ENCODE results near the gene PPIL4.
"Not testable (repeated sequence)": the region's sequence is repeated elsewhere in the genome, so short reads cannot be mapped to it uniquely, and the experiment has no call there.

Gene PPIL4

DNA sequence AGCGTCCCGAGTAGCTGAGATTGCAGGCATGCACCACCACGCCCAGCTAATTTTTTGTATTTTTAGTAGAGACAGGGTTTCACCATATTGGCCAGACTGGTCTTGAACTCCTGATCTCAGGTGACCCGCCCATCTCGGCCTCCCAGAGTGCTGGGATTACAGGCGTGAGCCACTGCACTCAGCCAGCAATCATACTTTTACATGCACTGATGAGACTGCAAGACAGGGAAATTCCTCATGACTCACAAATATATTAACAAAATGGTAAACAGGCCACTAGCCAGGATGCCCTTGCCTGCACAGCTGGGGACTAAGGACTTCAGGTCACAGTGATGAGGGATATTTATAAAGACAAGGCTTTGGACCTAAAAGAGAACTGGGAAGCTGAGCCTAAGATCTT is 49.2 kb downstream of the PPIL4 start:
- no CpG with 5 or more reads among the region's 6 CpGs for WGBS (ENCODE audit: extremely low coverage, insufficient coverage, insufficient read length)
- not testable (repeated sequence) for H2BK5ac ChIP-seq (ENCODE audit: low read depth, low read length, poor library complexity); H3K4me1 ChIP-seq (ENCODE audit: control insufficient read depth in 1 of 2, insufficient read depth in 2 of 2, low read length in 2 of 2); H3K9me3 ChIP-seq (ENCODE audit: insufficient read depth, low read depth, low read length); H2BK12ac ChIP-seq (ENCODE audit: low read length); H3K14ac ChIP-seq (ENCODE audit: low read length); H3K27ac ChIP-seq (ENCODE audit: low read depth, low read length); H2AFZ ChIP-seq (ENCODE audit: insufficient read depth, low read length, poor library complexity); H4K91ac ChIP-seq (ENCODE audit: low read depth, low read length); H3K27me3 ChIP-seq (ENCODE audit: insufficient read depth, low read length); H3K36me3 ChIP-seq (ENCODE audit: control insufficient read depth in 1 of 2, insufficient read depth in 2 of 2, low read length in 2 of 2); H3K4me2 ChIP-seq (ENCODE audit: low read length); H3K23ac ChIP-seq (ENCODE audit: low read length); H2AK5ac ChIP-seq (ENCODE audit: low read length); H3K9ac ChIP-seq (ENCODE audit: low read length); H3K4ac ChIP-seq (ENCODE audit: low read depth, low read length); H3K18ac ChIP-seq (ENCODE audit: low read length); H2BK120ac ChIP-seq (ENCODE audit: insufficient read depth, low read length, poor library complexity); H4K12ac ChIP-seq (ENCODE audit: low read depth, low read length); H3K79me1 ChIP-seq (ENCODE audit: low read length); H3K79me2 ChIP-seq (ENCODE audit: control insufficient read depth, insufficient read depth, low read length, poor library complexity); H3K4me3 ChIP-seq (ENCODE audit: low read depth, low read length); H4K8ac ChIP-seq (ENCODE audit: low read depth, low read length)
- DNase-seq: peak; percentile 79 to 86

DNA sequence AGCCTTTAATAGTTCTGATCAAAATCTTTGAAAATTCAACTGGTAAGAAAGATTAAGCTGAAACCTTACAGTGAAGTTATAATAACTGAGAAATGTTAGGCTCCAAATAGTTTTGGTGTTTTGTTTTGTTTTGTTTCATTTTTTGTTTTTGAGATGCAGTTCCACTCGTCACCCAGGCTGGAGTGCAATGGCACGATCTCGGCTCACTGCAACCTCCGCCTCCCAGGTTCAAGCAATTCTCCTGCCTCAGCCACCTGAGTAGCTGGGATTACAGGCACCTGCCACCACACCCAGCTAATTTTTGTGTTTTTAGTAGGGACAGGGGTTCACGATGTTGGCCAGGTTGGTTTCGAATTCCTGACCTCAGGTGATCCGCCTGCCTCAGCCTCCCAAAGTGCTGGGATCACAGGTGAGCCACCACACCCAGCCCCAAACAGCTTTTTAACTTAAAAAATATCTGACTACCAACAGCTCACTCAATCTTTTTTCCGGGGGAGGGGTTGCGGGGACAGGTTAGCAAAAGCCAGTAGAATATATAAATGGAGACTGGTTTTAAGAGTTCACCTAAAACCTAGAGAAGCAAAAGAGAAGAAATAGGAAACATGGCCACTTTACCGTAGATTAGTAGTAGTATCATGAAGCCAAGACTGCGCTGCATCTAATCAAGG is 50.4 kb downstream of the PPIL4 start:
- H3K18ac ChIP-seq (ENCODE audit: low read length); H3K4me1 ChIP-seq (ENCODE audit: control insufficient read depth in 1 of 2, insufficient read depth in 2 of 2, low read length in 2 of 2); H3K23ac ChIP-seq (ENCODE audit: low read length); H3K9ac ChIP-seq (ENCODE audit: low read length); H4K91ac ChIP-seq (ENCODE audit: low read depth, low read length); H3K36me3 ChIP-seq (ENCODE audit: control insufficient read depth in 1 of 2, insufficient read depth in 2 of 2, low read length in 2 of 2); DNase-seq; H3K4me3 ChIP-seq (ENCODE audit: low read depth, low read length); H3K79me1 ChIP-seq (ENCODE audit: low read length); H3K4me2 ChIP-seq (ENCODE audit: low read length); H3K9me3 ChIP-seq (ENCODE audit: insufficient read depth, low read depth, low read length); H4K8ac ChIP-seq (ENCODE audit: low read depth, low read length); H2BK120ac ChIP-seq (ENCODE audit: insufficient read depth, low read length, poor library complexity); H4K12ac ChIP-seq (ENCODE audit: low read depth, low read length); H2AFZ ChIP-seq (ENCODE audit: insufficient read depth, low read length, poor library complexity); H3K4ac ChIP-seq (ENCODE audit: low read depth, low read length); H2BK5ac ChIP-seq (ENCODE audit: low read depth, low read length, poor library complexity); H2BK12ac ChIP-seq (ENCODE audit: low read length); H3K79me2 ChIP-seq (ENCODE audit: control insufficient read depth, insufficient read depth, low read length, poor library complexity); H3K27ac ChIP-seq (ENCODE audit: low read depth, low read length); H3K14ac ChIP-seq (ENCODE audit: low read length); H3K27me3 ChIP-seq (ENCODE audit: insufficient read depth, low read length); H2AK5ac ChIP-seq (ENCODE audit: low read length): not testable (repeated sequence)
- WGBS (ENCODE audit: extremely low coverage, insufficient coverage, insufficient read length): no CpG with 5 or more reads among the region's 11 CpGs

DNA sequence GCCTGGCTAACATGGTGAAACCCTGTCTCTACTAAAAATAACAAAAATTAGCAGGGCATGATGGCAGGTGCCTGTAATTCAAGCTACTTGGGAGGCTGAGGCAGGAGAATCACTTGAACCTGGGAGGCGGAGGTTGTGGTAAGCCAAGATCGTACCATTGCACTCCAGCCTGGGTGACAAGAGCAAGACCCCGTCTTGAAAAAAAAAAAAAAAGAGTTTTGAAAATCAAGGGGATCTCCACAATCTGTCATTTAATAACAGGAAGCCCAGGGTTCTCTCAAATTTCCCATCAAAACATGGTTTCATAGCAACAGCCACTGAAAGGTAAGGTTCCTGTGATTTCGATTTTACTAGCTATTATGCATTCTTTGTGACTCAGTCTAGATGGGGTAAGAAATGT is 51.0 kb downstream of the PPIL4 start:
- not testable (repeated sequence) for H2BK5ac ChIP-seq (ENCODE audit: low read depth, low read length, poor library complexity); H3K4me2 ChIP-seq (ENCODE audit: low read length); H3K9me3 ChIP-seq (ENCODE audit: insufficient read depth, low read depth, low read length); H2AK5ac ChIP-seq (ENCODE audit: low read length); H3K79me2 ChIP-seq (ENCODE audit: control insufficient read depth, insufficient read depth, low read length, poor library complexity); H3K9ac ChIP-seq (ENCODE audit: low read length); H3K23ac ChIP-seq (ENCODE audit: low read length); H2BK120ac ChIP-seq (ENCODE audit: insufficient read depth, low read length, poor library complexity); H3K27me3 ChIP-seq (ENCODE audit: insufficient read depth, low read length); H3K18ac ChIP-seq (ENCODE audit: low read length); H4K8ac ChIP-seq (ENCODE audit: low read depth, low read length); H3K4me1 ChIP-seq (ENCODE audit: control insufficient read depth in 1 of 2, insufficient read depth in 2 of 2, low read length in 2 of 2); H2AFZ ChIP-seq (ENCODE audit: insufficient read depth, low read length, poor library complexity); H3K27ac ChIP-seq (ENCODE audit: low read depth, low read length); H3K36me3 ChIP-seq (ENCODE audit: control insufficient read depth in 1 of 2, insufficient read depth in 2 of 2, low read length in 2 of 2); H2BK12ac ChIP-seq (ENCODE audit: low read length); H3K14ac ChIP-seq (ENCODE audit: low read length); H4K91ac ChIP-seq (ENCODE audit: low read depth, low read length); H3K4ac ChIP-seq (ENCODE audit: low read depth, low read length); H3K79me1 ChIP-seq (ENCODE audit: low read length); H3K4me3 ChIP-seq (ENCODE audit: low read depth, low read length); H4K12ac ChIP-seq (ENCODE audit: low read depth, low read length)
- WGBS (ENCODE audit: extremely low coverage, insufficient coverage, insufficient read length): no CpG with 5 or more reads among the region's 4 CpGs
- peak; percentile 54 to 79 for DNase-seq

DNA sequence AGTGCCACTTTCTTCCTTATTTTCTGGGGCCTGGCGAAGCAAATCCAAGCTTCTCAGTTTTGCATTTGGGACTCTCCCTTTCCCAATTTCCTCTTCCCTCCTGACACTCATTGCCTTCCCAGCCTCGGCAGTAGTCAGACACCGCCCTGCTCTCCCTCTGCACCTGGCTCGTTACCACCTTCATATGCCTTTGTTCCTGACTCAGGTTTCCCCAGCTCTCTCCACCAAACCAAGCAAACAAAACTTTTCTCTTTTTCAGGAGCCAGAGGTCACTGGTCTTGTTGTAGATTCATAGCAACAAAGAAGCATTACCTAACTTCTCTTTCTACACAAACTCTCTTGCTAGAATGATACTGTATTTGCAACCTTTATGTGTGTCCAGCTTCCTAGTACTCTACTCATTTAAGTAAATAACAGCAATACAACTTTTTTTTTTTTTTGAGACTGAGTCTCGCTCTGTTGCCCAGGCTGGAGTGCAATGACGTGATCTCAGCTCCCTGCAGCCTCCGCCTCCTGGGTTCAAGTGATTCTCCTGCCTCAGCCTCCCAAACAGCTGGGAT is 52.0 kb downstream of the PPIL4 start:
- no peak overlapping the region for H4K91ac ChIP-seq (ENCODE audit: low read depth, low read length)
- no peak overlapping the region for H2AFZ ChIP-seq (ENCODE audit: insufficient read depth, low read length, poor library complexity)
- no peak overlapping the region for H3K4me3 ChIP-seq (ENCODE audit: low read depth, low read length)
- no peak overlapping the region for H4K8ac ChIP-seq (ENCODE audit: low read depth, low read length)
- H2AK5ac ChIP-seq (ENCODE audit: low read length): no peak overlapping the region
- H3K23ac ChIP-seq (ENCODE audit: low read length): no peak overlapping the region
- H3K9ac ChIP-seq (ENCODE audit: low read length): no peak overlapping the region
- no peaks in the 10 kb centered on the region for H3K27me3 ChIP-seq (ENCODE audit: insufficient read depth, low read length)
- H3K14ac ChIP-seq (ENCODE audit: low read length): no peak overlapping the region
- no peak overlapping the region for H2BK120ac ChIP-seq (ENCODE audit: insufficient read depth, low read length, poor library complexity)
- H3K18ac ChIP-seq (ENCODE audit: low read length): no peak overlapping the region
- no peaks in the 10 kb centered on the region for H3K9me3 ChIP-seq (ENCODE audit: insufficient read depth, low read depth, low read length)
- no peak overlapping the region for H3K27ac ChIP-seq (ENCODE audit: low read depth, low read length)
- H2BK12ac ChIP-seq (ENCODE audit: low read length): no peak overlapping the region
- H3K4me2 ChIP-seq (ENCODE audit: low read length): no peak overlapping the region
- H3K79me2 ChIP-seq (ENCODE audit: control insufficient read depth, insufficient read depth, low read length, poor library complexity): no peaks in the 10 kb centered on the region
- no peak overlapping the region for H3K4ac ChIP-seq (ENCODE audit: low read depth, low read length)
- no CpG with 5 or more reads among the region's 7 CpGs for WGBS (ENCODE audit: extremely low coverage, insufficient coverage, insufficient read length)
- H2BK5ac ChIP-seq (ENCODE audit: low read depth, low read length, poor library complexity): no peak overlapping the region
- H3K4me1 ChIP-seq (ENCODE audit: control insufficient read depth in 1 of 2, insufficient read depth in 2 of 2, low read length in 2 of 2): peaks cover 0 to 1% of the 10 kb centered on the region in 2 experiments
- no peaks in the 10 kb centered on the region for H3K79me1 ChIP-seq (ENCODE audit: low read length)
- H3K36me3 ChIP-seq (ENCODE audit: control insufficient read depth in 1 of 2, insufficient read depth in 2 of 2, low read length in 2 of 2): no peaks in the 10 kb centered on the region
- H4K12ac ChIP-seq (ENCODE audit: low read depth, low read length): no peak overlapping the region
- DNase-seq: no peak
